ENCODE measurements around the gene SRGAP3.

Gene SRGAP3

GRCh38 chr3:9000041-9000440 lies 249.4 kb downstream of the SRGAP3 start:
- no peaks in the 10 kb centered on the region for H3K4me1 ChIP-seq (ENCODE audit: insufficient read depth, low read length)
- H3K36me3 ChIP-seq (ENCODE audit: insufficient read depth, low read length) = no peaks in the 10 kb centered on the region
- no peak overlapping the region for H3K9ac ChIP-seq (ENCODE audit: low read depth, low read length)
- no peaks in the 10 kb centered on the region for H3K9me3 ChIP-seq (ENCODE audit: control insufficient read depth, insufficient read depth, low read length)

- Histone ChIP-seq H3K9ac (ENCODE audit: low read depth, low read length) (no peak overlapping the region), H3K36me3 (ENCODE audit: insufficient read depth, low read length) (no peaks in the 10 kb centered on the region), H3K9me3 (ENCODE audit: control insufficient read depth, insufficient read depth, low read length) (no peaks in the 10 kb centered on the region), H3K4me1 (ENCODE audit: insufficient read depth, low read length) (peaks cover 7% of the 10 kb centered on the region; the same call in 1 of the 2 replicates)
These were observed 252.3 kb downstream of the SRGAP3 start for GRCh38 chr3:8997151-8997550.

GRCh38 chr3:8996681-8997121 lies 252.7 kb downstream of the SRGAP3 start:
- Histone ChIP-seq H3K4me1 (ENCODE audit: insufficient read depth, low read length) (peaks cover 7% of the 10 kb centered on the region; the same call in 1 of the 2 replicates), H3K36me3 (ENCODE audit: insufficient read depth, low read length) (no peaks in the 10 kb centered on the region), H3K9ac (ENCODE audit: low read depth, low read length) (no peak overlapping the region), H3K9me3 (ENCODE audit: control insufficient read depth, insufficient read depth, low read length) (no peaks in the 10 kb centered on the region)

GRCh38 chr3:8996216-8996615 lies 253.2 kb downstream of the SRGAP3 start:
- Histone ChIP-seq H3K4me1 (ENCODE audit: insufficient read depth, low read length) (peaks cover 7% of the 10 kb centered on the region; the same call in 1 of the 2 replicates), H3K9me3 (ENCODE audit: control insufficient read depth, insufficient read depth, low read length) (no peaks in the 10 kb centered on the region), H3K36me3 (ENCODE audit: insufficient read depth, low read length) (no peaks in the 10 kb centered on the region), H3K9ac (ENCODE audit: low read depth, low read length) (no peak overlapping the region)

GRCh38 chr3:8994226-8994625 lies 255.2 kb downstream of the SRGAP3 start:
- H3K9ac ChIP-seq (ENCODE audit: low read depth, low read length) = no peak overlapping the region
- H3K4me1 ChIP-seq (ENCODE audit: insufficient read depth, low read length) = peaks cover 7% of the 10 kb centered on the region; the same call in 1 of the 2 replicates
- no peaks in the 10 kb centered on the region for H3K36me3 ChIP-seq (ENCODE audit: insufficient read depth, low read length)
- no peaks in the 10 kb centered on the region for H3K9me3 ChIP-seq (ENCODE audit: control insufficient read depth, insufficient read depth, low read length)

- Histone ChIP-seq H3K36me3 (ENCODE audit: insufficient read depth, low read length) (no peaks in the 10 kb centered on the region), H3K9ac (ENCODE audit: low read depth, low read length) (no peak overlapping the region), H3K4me1 (ENCODE audit: insufficient read depth, low read length) (peaks cover 7% of the 10 kb centered on the region; the same call in 1 of the 2 replicates), H3K9me3 (ENCODE audit: control insufficient read depth, insufficient read depth, low read length) (no peaks in the 10 kb centered on the region)
These were observed 256.1 kb downstream of the SRGAP3 start for GRCh38 chr3:8993331-8993730.

- no peak overlapping the region for H3K9ac ChIP-seq (ENCODE audit: low read depth, low read length)
- H3K9me3 ChIP-seq (ENCODE audit: control insufficient read depth, insufficient read depth, low read length) = no peaks in the 10 kb centered on the region
- H3K36me3 ChIP-seq (ENCODE audit: insufficient read depth, low read length) = no peaks in the 10 kb centered on the region
- peaks cover 7% of the 10 kb centered on the region; the same call in 1 of the 2 replicates for H3K4me1 ChIP-seq (ENCODE audit: insufficient read depth, low read length)
These were observed 256.6 kb downstream of the SRGAP3 start for GRCh38 chr3:8992854-8993253.

- peaks cover 7% of the 10 kb centered on the region; the same call in 1 of the 2 replicates for H3K4me1 ChIP-seq (ENCODE audit: insufficient read depth, low read length)
- H3K9ac ChIP-seq (ENCODE audit: low read depth, low read length) = no peak overlapping the region
- H3K9me3 ChIP-seq (ENCODE audit: control insufficient read depth, insufficient read depth, low read length) = no peaks in the 10 kb centered on the region
- no peaks in the 10 kb centered on the region for H3K36me3 ChIP-seq (ENCODE audit: insufficient read depth, low read length)
These were observed 257.2 kb downstream of the SRGAP3 start for GRCh38 chr3:8992199-8992598.

GRCh38 chr3:8990266-8991215 lies 258.9 kb downstream of the SRGAP3 start:
- no peaks in the 10 kb centered on the region for H3K36me3 ChIP-seq (ENCODE audit: insufficient read depth, low read length)
- H3K4me1 ChIP-seq (ENCODE audit: insufficient read depth, low read length) = peaks cover 7% of the 10 kb centered on the region; the same call in 1 of the 2 replicates
- H3K9ac ChIP-seq (ENCODE audit: low read depth, low read length) = no peak overlapping the region
- H3K9me3 ChIP-seq (ENCODE audit: control insufficient read depth, insufficient read depth, low read length) = no peaks in the 10 kb centered on the region

- Histone ChIP-seq H3K9me3 (ENCODE audit: control insufficient read depth, insufficient read depth, low read length) (no peaks in the 10 kb centered on the region), H3K9ac (ENCODE audit: low read depth, low read length) (no peak overlapping the region), H3K4me1 (ENCODE audit: insufficient read depth, low read length) (peaks cover 7% of the 10 kb centered on the region; the same call in 1 of the 2 replicates), H3K36me3 (ENCODE audit: insufficient read depth, low read length) (no peaks in the 10 kb centered on the region)
These were observed 260.5 kb downstream of the SRGAP3 start for GRCh38 chr3:8988791-8989558.

GRCh38 chr3:8988384-8988655 lies 261.1 kb downstream of the SRGAP3 start:
- Histone ChIP-seq H3K9me3 (ENCODE audit: control insufficient read depth, insufficient read depth, low read length) (no peaks in the 10 kb centered on the region), H3K36me3 (ENCODE audit: insufficient read depth, low read length) (no peaks in the 10 kb centered on the region), H3K4me1 (ENCODE audit: insufficient read depth, low read length) (peaks cover 7% of the 10 kb centered on the region; the same call in 1 of the 2 replicates), H3K9ac (ENCODE audit: low read depth, low read length) (no peak overlapping the region)

GRCh38 chr3:8987645-8988383 lies 261.6 kb downstream of the SRGAP3 start:
- no peak overlapping the region; the same call in 1 of the 2 replicates for H3K9ac ChIP-seq (ENCODE audit: low read depth, low read length)
- no peaks in the 10 kb centered on the region for H3K9me3 ChIP-seq (ENCODE audit: control insufficient read depth, insufficient read depth, low read length)

GRCh38 chr3:8987226-8987625 lies 262.2 kb downstream of the SRGAP3 start:
- Histone ChIP-seq H3K9ac (ENCODE audit: low read depth, low read length) (no peak overlapping the region), H3K36me3 (ENCODE audit: insufficient read depth, low read length) (no peaks in the 10 kb centered on the region), H3K9me3 (ENCODE audit: control insufficient read depth, insufficient read depth, low read length) (no peaks in the 10 kb centered on the region), H3K4me1 (ENCODE audit: insufficient read depth, low read length) (no peaks in the 10 kb centered on the region)

More at GRCh38 chr3:8987645-8988383, 261.6 kb downstream of the SRGAP3 start:
- peaks cover 2% of the 10 kb centered on the region; the same call in 1 of the 2 replicates for H3K4me1 ChIP-seq (ENCODE audit: insufficient read depth, low read length)
- H3K36me3 ChIP-seq (ENCODE audit: insufficient read depth, low read length) = no peaks in the 10 kb centered on the region

- no peak overlapping the region for H3K9ac ChIP-seq (ENCODE audit: low read depth, low read length)
- H3K9me3 ChIP-seq (ENCODE audit: control insufficient read depth, insufficient read depth, low read length) = no peaks in the 10 kb centered on the region
- H3K4me1 ChIP-seq (ENCODE audit: insufficient read depth, low read length) = no peaks in the 10 kb centered on the region
- H3K36me3 ChIP-seq (ENCODE audit: insufficient read depth, low read length) = no peaks in the 10 kb centered on the region
These were observed 262.7 kb downstream of the SRGAP3 start for GRCh38 chr3:8986741-8987140.

Data from ES-I3 (cell line).